LNCAP (cell line): ENCODE measurements around the gene ERCC3.

ENCODE experiments used
- CTCF ChIP-seq: fragments of 450-650 bp; IDR thresholded peaks from 2 replicates; pipeline ENCODE4 v1.5.1; 2017; ENCODE audit warnings: mild to moderate bottlenecking

Gene ERCC3

GRCh38 chr2:127220102-127220767 lies 73.7 kb downstream of the ERCC3 start, which contains the start of gene CYP27C1:
Gene CYP27C1 (minus strand): TSS chr2:127220299. CDS start chr2:127220270, 29 bp downstream.
- TF ChIP-seq CTCF, result no peak

GRCh38 chr2:127219171-127220070 lies 74.5 kb downstream of the ERCC3 start:
- no peak for TF ChIP-seq CTCF

GRCh38 chr2:127218812-127219170 lies 75.2 kb downstream of the ERCC3 start:
- no peak for TF ChIP-seq CTCF

- no peak for TF ChIP-seq CTCF
Observed at GRCh38 chr2:127217470-127218325, 76.2 kb downstream of the ERCC3 start.

- no peak for TF ChIP-seq CTCF
Observed at GRCh38 chr2:127216593-127216992, 77.4 kb downstream of the ERCC3 start.

- TF ChIP-seq CTCF, result no peak
Observed at GRCh38 chr2:127216095-127216494, 77.8 kb downstream of the ERCC3 start.

GRCh38 chr2:127208313-127208712 lies 85.6 kb downstream of the ERCC3 start:
- no peak for TF ChIP-seq CTCF
